HL-60/S4 treated with retinoic acid at 250 ng/mL for 4 days and 3 days (cell line): ENCODE data around the gene FLVCR2.
"Not testable (repeated sequence)": the region's sequence is repeated elsewhere in the genome, so short reads cannot be mapped to it uniquely, and the experiment has no call there.

Experiments used
- in situ Hi-C: fragments of 300-500 bp; cut with MboI; formaldehyde crosslinking; loops from 2 replicates; pipeline ENCODE4 v1.7.0; 2022; ENCODE audit warnings: low sequenced_read_pairs

The FLVCR2 gene

DNA sequence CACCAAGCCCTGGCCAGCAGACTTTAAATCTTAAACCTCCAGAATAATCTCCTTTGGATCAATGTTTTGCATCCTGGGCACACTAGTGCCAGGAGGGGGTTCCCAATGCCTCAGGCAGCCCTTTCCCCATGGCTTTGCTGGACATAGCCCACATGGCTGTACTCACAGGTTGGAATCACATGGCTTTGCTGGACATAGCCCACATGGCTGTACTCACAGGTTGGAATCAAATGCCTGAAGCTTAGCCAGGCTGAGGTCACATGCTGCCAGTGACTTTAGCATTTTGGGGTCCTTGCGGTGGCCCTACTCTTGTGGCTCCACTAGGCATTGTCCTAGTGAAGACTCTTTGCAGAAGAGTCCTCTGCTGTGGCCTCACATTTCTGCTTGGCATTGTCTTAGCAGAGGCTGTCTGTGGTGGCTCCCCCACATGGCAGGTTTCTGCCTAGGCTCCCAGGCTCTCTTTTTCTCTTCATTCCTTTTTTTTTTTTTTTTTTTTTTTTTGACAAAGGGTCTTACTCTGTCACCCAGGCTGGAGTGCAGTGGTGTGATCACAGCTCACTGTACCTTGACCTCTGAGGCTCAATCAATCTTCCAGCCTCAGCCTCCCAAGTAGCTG is 13.0 kb downstream of the FLVCR2 start:
- in situ Hi-C loops: no loop called here

DNA sequence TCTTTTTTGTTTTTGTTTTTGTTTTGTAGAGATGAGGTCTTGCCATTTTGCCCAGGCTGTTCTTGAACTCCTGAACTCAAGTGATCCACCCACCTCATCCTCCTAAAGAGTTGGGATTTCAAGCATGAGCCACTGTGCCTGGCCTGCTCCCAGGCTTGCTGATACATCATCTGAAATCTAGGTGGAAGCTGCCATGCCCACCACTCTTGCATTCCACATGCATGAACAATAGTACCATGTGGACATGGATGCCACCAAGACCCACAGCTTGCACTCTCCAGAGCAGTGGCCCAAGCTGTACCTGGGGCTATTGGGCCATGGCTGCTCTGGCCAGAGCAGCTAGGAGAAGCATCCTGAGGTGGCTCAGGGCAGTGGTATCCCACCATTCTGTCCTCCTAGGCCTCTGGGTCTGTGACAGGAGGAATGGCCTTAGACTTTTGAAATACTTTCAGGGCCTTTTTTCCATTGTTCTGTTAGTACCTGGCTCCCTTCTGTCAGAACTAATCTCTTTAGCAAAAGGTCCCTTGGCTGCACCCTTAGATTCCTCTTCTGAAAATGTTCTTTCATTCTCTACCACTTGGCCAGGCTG is 13.7 kb downstream of the FLVCR2 start:
- in situ Hi-C loops: no loop called here

GRCh38 chr14:75595226-75595625 is 16.8 kb downstream of the FLVCR2 start:
- in situ Hi-C loops: no loop called here

DNA sequence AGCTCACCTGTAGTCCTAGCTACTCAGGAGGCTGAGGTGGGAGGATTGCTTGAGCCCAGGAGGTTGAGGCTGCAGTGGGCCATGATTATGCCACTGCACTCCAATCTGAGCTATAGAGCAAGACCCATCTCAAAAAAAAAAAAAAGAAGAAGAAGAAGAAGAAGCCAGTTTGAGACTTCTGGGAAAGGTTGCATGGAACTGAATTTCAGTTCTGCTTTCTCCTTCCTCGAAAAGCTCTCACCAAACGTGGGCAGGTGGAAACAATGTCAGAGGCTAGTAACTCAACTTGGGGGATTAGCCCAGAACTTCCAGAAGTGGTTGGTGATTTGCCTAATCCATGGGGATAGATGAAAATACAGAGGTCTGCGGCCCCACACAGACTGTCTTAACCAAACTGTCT is 18.7 kb downstream of the FLVCR2 start:
- in situ Hi-C loops: no loop called here

- in situ Hi-C loops: not testable (repeated sequence)
Measured at GRCh38 chr14:75600100-75600499, 21.7 kb downstream of the FLVCR2 start.

DNA sequence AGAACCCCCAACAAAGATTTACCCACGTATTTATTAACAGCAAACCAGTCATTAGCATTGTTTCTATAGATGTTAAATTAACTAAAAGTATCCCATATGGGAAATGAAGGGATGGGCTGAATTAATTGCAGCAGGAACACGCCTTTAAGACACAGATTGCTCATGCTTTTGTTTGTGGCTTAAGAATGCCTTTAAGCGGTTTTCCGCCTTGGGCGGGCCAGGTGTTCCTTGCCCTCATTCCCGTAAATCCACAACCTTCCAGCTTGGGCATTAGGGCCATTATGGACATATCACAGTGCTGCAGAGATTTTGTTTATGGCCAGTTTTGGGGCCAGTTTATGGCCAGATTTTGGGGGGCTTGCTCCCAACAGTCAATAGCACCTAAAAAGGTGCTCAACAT is 22.6 kb downstream of the FLVCR2 start:
- in situ Hi-C loops: not testable (repeated sequence)

GRCh38 chr14:75602503-75602902 is 24.1 kb downstream of the FLVCR2 start:
- in situ Hi-C loops: no loop called here

DNA sequence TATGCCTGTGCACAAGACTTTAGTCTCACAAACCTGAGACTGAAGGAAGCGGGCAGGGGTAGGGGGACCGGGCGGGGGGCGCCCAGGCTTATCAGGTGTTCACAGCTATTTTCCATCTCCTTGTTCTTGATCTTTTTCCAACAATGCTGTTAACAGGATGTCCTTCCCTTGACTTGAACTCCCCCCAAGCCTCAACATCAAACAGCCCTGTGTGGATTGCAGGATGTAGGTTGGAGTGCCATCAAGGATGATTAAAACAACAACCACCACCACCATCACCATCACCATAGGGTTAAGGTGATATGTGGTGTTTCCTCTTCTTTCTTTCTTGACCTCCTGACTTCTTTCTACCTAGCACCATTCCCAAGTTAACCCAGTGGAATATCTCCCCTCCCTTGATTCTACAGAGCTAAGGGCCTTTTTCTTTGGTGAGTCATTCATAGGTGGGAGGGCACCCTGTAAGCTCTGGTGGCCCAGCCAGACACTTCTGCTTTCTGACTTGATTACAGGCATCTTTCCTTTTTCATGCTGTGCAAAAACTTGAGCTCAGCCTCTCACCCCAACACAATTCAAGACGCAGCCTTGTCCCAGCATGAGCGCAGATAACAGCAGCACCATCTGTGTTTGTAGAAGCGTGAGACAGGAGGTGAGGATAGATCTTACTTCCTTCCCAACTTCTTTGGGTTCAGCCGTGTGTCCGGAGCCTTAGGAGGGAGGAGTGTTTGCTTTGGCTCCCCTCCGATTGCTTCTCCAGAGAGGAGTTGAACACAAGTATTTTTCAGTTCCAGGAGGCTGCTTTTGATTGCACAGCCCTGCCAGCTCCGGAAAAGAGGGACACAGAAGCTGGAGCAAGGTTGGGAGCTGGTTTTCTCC is 26.8 kb downstream of the FLVCR2 start:
- in situ Hi-C loops: no loop called here

DNA sequence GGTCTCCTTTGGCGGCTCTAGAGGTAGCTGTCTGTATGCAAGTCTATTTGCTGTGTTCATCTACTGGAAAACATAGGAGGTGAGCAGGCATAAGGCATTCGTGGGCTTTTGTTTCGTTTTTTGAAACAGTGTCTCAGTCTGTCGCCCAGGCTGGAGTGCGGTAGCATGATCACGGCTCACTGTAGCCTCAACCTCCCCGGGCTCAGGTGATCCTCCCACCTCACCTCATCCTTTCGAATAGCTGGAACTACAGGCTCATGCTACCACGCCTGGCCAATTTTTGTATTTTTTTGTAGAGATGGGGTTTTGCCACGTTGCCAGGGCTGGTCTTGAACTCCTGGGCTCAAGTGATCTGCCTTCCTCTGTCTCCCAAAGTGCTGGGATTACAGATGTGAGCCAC is 27.5 kb downstream of the FLVCR2 start:
- in situ Hi-C loops: no loop called here

DNA sequence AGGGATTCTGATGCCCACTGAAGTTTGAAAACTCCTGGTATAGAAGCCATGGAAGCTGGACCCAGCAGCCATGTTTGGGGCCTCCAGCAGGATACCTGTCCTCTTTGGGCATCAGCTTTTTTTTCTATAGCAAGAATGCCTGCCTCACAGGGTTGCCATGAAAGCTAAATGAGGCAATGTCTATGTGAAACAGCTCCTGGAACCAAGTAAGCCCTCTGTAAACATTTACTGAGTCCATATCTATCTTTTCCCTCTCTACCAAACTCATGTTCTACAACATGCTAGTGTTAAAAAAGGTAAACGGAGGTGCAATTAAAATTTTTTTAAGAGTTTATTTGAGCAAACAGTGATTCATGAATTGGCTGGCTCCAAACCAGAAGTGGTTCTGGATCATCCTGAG is 28.6 kb downstream of the FLVCR2 start:
- in situ Hi-C loops: no loop called here

GRCh38 chr14:75607842-75608640 is 29.6 kb downstream of the FLVCR2 start:
- in situ Hi-C loops: no loop called here

- in situ Hi-C loops: no loop called here
Measured at GRCh38 chr14:75609116-75609515, 30.7 kb downstream of the FLVCR2 start.

DNA sequence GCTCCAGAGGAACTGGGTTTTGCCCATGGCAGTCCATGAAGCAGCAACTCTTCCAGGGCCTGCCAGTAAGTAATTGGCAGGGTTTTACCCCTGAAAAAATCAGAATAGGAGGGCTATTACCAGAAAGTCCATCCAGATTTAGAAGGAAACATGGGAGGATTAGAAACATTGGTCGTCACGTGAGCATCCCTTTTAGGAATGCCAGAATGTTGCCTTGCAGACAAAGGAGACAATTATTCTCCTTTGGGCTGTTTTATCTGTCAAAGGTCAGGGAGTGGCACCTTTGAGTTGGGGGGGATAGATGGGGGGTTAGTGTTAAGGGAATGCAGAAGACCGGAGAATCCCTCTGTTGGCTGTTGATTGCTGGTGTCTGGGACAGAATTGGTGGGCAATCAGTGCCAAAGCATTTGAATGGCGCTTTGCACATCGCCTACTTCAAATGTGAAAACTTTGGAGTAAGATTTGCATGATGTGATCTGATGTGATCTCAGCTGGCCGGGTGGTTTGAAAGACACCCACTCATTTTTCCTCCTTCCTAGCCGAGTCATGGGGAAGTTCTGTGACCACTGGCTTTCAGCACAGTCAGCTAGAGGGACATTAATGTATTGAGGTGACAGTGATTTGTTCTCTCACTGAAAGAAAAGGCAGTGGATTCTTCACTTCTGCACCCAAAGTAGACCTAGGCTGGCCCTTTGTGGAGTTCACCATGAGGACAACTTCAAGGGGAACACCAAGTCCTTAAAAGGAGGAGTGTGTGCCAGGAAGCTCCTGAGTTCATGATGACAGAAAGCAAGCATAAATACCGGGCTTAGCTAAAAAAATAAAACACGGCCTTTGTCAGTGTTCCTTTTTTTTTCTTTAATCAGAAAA is 31.4 kb downstream of the FLVCR2 start:
- in situ Hi-C loops: no loop called here

DNA sequence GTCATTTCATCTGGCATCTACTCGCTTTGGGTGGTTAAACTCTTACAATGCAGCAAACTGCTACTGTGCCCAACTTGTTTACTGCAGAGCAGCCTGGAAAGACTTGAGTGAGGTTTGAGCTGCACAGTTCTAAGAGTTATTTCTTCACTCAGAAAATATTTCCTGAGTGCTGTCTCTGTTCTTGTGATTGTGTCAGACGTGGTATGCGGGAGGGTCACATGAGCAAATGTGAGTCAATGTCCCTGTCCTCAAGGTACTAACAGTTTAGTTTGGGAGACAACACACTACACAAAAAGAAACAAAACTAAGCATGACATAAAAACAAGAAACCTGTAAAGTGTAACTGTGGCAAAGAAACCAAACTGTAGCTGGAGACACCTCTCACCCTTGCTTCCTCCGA is 32.4 kb downstream of the FLVCR2 start:
- in situ Hi-C loops: no loop called here

DNA sequence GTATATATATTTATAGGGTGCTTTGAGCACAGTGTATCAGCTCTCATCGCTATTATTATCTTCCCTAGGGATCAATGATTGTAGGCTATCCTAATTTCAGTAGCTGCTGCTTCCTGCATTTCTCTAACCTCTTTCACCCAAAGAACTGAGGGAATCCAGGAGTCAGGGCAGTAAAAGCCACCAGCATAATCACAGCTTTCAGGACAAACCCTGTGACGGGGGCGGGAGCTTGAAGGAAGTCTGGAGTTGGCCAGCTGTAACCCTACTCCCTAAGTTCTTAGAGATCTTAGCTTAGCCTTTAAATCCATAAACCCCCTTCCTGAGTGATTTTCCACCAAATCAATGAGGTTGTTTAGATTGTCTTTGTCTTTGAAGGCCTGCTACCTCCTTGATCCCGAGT is 33.7 kb downstream of the FLVCR2 start:
- in situ Hi-C loops: no loop called here

DNA sequence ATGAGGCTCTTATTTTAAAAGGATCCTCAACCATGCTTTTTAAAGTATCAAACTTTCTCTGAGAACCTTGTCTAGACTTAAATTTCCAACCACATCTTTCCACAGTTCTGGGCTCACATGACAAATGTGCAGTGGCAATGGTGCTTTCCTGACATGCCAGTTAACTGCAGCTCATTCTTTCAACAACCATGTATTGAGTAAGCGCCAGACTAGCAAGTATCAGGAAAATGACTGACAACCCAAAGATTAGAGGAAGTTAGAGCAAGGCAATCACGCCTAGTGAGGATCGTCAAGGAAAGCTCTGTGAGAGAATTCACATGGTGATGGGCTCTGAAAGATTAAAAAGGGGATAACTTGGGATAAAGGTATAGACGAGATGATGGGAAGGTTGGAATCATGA is 35.8 kb downstream of the FLVCR2 start:
- in situ Hi-C loops: no loop called here

- in situ Hi-C loops: no loop called here
Measured at GRCh38 chr14:75615200-75615599, 36.8 kb downstream of the FLVCR2 start.

- in situ Hi-C loops: no loop called here
Measured at GRCh38 chr14:75619548-75619947, 41.1 kb downstream of the FLVCR2 start.

DNA sequence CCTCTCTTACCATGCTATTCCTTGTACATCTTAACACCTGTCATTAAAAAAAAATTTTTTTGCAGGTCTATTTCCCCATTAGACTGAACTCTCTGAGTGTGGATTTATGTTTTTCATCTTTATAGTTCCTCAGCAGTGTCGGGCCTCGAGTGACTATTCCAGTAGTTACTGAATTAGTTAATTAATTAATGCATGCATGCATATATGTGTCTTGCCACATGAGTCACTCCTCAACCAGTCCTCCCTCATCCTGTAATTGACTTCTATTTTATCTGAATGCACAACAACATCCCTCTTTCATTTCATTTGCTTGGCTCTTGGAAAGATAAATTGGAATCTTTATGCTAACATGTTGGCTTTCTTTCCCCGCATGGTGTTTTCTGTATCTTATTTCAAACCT is 46.6 kb downstream of the FLVCR2 start:
- in situ Hi-C loops: no loop called here

DNA sequence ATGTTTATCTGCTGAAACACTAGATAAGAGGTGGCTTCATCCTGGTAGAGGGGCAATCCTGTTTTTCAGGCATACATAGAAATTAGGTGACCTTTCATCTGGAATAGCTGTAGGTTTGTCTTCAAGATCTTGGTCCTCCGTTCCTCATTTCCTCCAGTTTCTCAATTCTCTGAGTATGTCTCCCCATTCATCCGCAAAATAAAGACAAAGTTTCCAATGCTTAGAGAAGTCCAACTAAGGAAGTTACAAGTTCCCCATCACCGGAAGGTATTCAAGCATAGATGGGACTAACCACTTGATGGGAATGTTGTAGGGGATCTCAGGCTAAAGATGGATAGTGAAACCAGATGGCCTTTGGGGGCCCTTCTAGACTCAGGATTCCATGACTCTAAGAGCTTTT is 48.0 kb downstream of the FLVCR2 start:
- in situ Hi-C loops: no loop called here
